ENCODE data around the gene LCT.
A peak's percentile ranks its signal among the peaks of the same experiment; 100 is the strongest.
"Not testable (repeated sequence)": the region's sequence is repeated elsewhere in the genome, so short reads cannot be mapped to it uniquely, and the experiment has no call there.

Gene LCT

GRCh38 chr2:135831180-135831812 lies 5.7 kb downstream of the LCT start:
- DNase-seq (ENCODE audit: low spot score): no peak

GRCh38 chr2:135829378-135830135 lies 7.4 kb downstream of the LCT start:
- no peak for DNase-seq (ENCODE audit: low spot score)

- DNase-seq (ENCODE audit: low spot score): no peak
These were observed 10.4 kb downstream of the LCT start for GRCh38 chr2:135826544-135826943.

- DNase-seq (ENCODE audit: low spot score): no peak
These were observed 11.3 kb downstream of the LCT start for GRCh38 chr2:135825550-135826176.

GRCh38 chr2:135825131-135825530 lies 11.9 kb downstream of the LCT start:
- DNase-seq (ENCODE audit: low spot score): no peak

- no peak for DNase-seq (ENCODE audit: low spot score)
These were observed 14.1 kb downstream of the LCT start for GRCh38 chr2:135822855-135823254.

GRCh38 chr2:135821190-135821589 lies 15.8 kb downstream of the LCT start:
- DNase-seq (ENCODE audit: low spot score): no peak

GRCh38 chr2:135820003-135820618 lies 16.9 kb downstream of the LCT start:
- no peak for DNase-seq (ENCODE audit: low spot score)

- no peak for DNase-seq (ENCODE audit: low spot score)
These were observed 17.9 kb downstream of the LCT start for GRCh38 chr2:135818937-135819610.

GRCh38 chr2:135817951-135818350 lies 19.0 kb downstream of the LCT start:
- DNase-seq (ENCODE audit: low spot score): no peak

- no peak for DNase-seq (ENCODE audit: low spot score)
These were observed 19.5 kb downstream of the LCT start for GRCh38 chr2:135817466-135817865.

- DNase-seq (ENCODE audit: low spot score): no peak
These were observed 21.7 kb downstream of the LCT start for GRCh38 chr2:135815269-135815668.

- DNase-seq (ENCODE audit: low spot score): no peak
These were observed 24.0 kb downstream of the LCT start for GRCh38 chr2:135812907-135813511.

- DNase-seq (ENCODE audit: low spot score): not testable (repeated sequence)
These were observed 29.1 kb downstream of the LCT start for GRCh38 chr2:135807874-135808273.

- DNase-seq (ENCODE audit: low spot score): no peak
These were observed 33.7 kb downstream of the LCT start for GRCh38 chr2:135803278-135803677.

- DNase-seq (ENCODE audit: low spot score): no peak
These were observed 34.6 kb downstream of the LCT start for GRCh38 chr2:135802350-135802749.

GRCh38 chr2:135800513-135801460 lies 36.2 kb downstream of the LCT start:
- DNase-seq (ENCODE audit: low spot score): no peak

GRCh38 chr2:135799738-135800137 lies 37.2 kb downstream of the LCT start:
- no peak for DNase-seq (ENCODE audit: low spot score)

GRCh38 chr2:135798762-135799161 lies 38.2 kb downstream of the LCT start:
- peak; percentile 10 for DNase-seq (ENCODE audit: low spot score)

GRCh38 chr2:135798275-135798705 lies 38.7 kb downstream of the LCT start:
- no peak for DNase-seq (ENCODE audit: low spot score)
